ENCODE data around the gene POGZ. TPM values are rescaled to one million over a fixed set of nuclear protein-coding genes. Genes with fewer than 3 reads are reported as not detected.

POGZ gene, protein sequence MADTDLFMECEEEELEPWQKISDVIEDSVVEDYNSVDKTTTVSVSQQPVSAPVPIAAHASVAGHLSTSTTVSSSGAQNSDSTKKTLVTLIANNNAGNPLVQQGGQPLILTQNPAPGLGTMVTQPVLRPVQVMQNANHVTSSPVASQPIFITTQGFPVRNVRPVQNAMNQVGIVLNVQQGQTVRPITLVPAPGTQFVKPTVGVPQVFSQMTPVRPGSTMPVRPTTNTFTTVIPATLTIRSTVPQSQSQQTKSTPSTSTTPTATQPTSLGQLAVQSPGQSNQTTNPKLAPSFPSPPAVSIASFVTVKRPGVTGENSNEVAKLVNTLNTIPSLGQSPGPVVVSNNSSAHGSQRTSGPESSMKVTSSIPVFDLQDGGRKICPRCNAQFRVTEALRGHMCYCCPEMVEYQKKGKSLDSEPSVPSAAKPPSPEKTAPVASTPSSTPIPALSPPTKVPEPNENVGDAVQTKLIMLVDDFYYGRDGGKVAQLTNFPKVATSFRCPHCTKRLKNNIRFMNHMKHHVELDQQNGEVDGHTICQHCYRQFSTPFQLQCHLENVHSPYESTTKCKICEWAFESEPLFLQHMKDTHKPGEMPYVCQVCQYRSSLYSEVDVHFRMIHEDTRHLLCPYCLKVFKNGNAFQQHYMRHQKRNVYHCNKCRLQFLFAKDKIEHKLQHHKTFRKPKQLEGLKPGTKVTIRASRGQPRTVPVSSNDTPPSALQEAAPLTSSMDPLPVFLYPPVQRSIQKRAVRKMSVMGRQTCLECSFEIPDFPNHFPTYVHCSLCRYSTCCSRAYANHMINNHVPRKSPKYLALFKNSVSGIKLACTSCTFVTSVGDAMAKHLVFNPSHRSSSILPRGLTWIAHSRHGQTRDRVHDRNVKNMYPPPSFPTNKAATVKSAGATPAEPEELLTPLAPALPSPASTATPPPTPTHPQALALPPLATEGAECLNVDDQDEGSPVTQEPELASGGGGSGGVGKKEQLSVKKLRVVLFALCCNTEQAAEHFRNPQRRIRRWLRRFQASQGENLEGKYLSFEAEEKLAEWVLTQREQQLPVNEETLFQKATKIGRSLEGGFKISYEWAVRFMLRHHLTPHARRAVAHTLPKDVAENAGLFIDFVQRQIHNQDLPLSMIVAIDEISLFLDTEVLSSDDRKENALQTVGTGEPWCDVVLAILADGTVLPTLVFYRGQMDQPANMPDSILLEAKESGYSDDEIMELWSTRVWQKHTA (N-terminal part only)
- 29.7 and 35.7 TPM in 2 replicates for total RNA-seq (2014; rRNA removed; shearing (Covaris generic))

DNA sequence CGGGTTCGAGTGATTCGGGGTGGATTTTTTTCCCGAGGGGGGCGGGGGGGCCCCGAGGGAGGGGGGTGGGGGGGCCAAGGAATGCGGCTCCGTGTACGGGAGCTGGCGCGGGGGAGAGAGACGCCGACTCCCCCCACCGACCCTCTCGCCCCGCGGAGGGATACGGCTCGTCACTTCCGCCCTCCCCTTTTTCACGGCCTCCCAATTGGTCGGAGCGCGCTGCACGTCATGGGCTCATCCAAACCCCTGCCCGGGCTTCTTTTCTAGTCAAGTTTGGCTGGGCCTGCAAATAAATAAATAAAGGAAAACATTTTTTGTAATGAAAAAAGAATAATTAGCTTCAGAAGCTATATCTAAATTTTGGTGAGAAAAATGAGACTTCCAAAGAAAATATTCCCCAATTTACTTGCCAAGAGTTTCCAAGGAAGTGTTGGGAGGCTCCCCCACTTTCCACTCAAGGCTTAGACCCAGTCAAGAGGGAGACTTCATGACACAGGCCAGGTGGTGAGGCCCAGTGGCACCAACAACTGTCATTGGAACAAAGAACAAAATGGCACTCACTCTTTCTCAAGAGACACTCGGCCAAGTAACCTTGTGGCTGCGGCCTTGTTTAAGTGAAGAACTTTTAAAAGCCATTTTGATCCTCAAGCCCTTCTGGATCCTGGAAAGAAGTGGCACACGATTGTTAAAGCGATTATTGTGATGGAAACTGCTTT, at the start of gene POGZ:
TSS of gene POGZ (minus strand) at position 164 of the 716 bp plus-strand sequence. CDS start 17,290 bp downstream, outside the sequence.

DNA sequence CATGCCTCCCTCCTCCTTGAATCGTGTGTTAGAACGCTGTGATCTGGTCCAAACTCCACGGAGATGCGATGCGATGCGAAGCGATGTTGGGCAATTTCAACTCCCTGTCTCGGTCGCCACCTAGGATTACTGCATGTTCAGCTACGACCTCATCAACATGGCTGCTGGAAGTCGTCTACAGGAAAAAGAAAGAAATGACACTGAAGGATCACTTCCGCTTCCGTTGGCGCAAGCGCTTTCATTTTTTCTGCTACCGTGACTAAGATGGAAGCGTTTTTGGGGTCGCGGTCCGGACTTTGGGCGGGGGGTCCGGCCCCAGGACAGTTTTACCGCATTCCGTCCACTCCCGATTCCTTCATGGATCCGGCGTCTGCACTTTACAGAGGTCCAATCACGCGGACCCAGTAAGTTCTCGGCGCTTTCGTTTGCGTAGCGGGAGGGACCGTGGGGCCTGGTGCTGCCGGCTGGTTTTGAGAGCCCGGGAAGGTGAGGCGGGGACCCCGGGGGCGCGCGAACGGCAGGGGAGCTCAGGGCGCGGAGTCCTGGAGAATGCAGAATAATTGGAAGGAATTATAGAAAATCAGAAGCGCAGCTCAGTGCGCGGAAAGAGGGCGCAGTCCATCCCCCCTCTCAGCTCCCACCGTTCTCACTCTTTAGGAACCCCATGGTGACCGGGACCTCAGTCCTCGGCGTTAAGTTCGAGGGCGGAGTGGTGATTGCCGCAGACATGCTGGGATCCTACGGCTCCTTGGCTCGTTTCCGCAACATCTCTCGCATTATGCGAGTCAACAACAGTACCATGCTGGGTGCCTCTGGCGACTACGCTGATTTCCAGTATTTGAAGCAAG, 59.7 kb downstream of the POGZ start, which contains the start of gene PSMB4:
TSS of gene PSMB4 (plus strand) at position 250 of the 848 bp plus-strand sequence. CDS start at position 265, 15 bp downstream.

DNA sequence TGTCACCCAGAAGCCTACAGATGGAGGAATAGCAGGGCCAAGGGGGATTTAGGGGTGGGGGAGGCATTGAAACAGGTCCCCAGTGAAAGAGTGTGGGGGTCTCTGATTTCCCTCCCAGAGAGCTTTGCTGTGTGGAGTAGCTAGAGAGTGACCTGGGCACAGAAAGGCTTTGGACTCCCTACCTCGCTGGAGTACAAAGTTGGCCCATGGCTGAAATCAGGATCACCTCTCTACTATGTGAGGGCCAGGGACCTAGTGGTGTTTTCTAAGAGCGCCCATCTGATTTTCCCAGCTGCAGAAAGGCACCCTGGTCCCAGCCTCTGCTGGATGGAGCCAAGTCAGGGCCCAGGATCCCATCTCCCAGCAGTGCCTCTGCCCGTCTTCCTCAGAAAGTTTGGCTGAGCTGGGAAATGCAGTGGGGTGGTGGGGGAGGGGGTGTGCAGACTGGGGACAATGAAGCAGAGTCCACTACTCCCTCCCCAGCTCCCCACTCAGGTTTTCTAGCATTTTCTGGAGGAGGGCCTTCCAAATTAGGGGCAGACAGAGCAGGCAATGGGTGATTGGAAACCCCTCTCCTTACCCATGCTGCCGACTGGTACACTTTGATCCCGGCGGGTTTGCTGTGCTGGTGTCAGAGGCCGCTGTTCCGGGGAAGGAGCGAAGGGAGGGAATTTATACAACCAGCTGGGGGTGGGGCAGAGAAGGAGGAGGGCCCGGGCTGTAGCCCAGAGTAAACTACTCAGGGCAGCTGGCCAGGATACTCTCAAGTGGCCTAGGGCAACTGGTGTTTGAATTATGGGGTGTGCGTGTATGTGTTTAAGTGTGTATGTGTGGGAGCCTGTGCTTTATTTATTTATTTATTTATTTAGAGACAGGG, 87.0 kb downstream of the POGZ start, which contains the start of gene SELENBP1:
TSS of gene SELENBP1 (minus strand) at position 648 of the 877 bp plus-strand sequence. CDS start at position 584, 64 bp downstream.

Small RNA genes lying within 50 kb of the gene (small RNA-seq; reads per million reads assigned to genes)
- gene RNY4P25 = 0.29 reads per million

Other genes starting within 250 kb of the POGZ start
- 491 and 493 TPM in 2 replicates for gene PSMD4, start 204.8 kb downstream of the POGZ start, total RNA-seq (2014; rRNA removed; shearing (Covaris generic))
- gene ZNF687, start 177.2 kb downstream of the POGZ start, total RNA-seq (2014; rRNA removed; shearing (Covaris generic)) = 33.5 and 34.2 TPM in 2 replicates
- gene PI4KB, start 132.1 kb downstream of the POGZ start, total RNA-seq (2014; rRNA removed; shearing (Covaris generic)) = 70.3 and 78.9 TPM in 2 replicates
- 99.2 and 108 TPM in 2 replicates for gene RFX5, start 112.2 kb downstream of the POGZ start, total RNA-seq (2014; rRNA removed; shearing (Covaris generic))
- gene SELENBP1, start 86.8 kb downstream of the POGZ start, total RNA-seq (2014; rRNA removed; shearing (Covaris generic)) = not detected in 2 replicates
- 846 and 849 TPM in 2 replicates for gene PSMB4, start 59.9 kb downstream of the POGZ start, total RNA-seq (2014; rRNA removed; shearing (Covaris generic))
- gene CGN, start 51.9 kb upstream of the POGZ start, total RNA-seq (2014; rRNA removed; shearing (Covaris generic)) = 0.88 and 1.0 TPM in 2 replicates
- 33.2 and 34.2 TPM in 2 replicates for gene TUFT1, start 80.8 kb upstream of the POGZ start, total RNA-seq (2014; rRNA removed; shearing (Covaris generic))
- 24.4 and 25.7 TPM in 2 replicates for gene SNX27, start 152.6 kb upstream of the POGZ start, total RNA-seq (2014; rRNA removed; shearing (Covaris generic))

All from A375 (cell line).